Measurements from ENCODE around the gene FGFR3.
A peak's percentile ranks its signal among the peaks of the same experiment; 100 is the strongest.

FGFR3 gene

DNA sequence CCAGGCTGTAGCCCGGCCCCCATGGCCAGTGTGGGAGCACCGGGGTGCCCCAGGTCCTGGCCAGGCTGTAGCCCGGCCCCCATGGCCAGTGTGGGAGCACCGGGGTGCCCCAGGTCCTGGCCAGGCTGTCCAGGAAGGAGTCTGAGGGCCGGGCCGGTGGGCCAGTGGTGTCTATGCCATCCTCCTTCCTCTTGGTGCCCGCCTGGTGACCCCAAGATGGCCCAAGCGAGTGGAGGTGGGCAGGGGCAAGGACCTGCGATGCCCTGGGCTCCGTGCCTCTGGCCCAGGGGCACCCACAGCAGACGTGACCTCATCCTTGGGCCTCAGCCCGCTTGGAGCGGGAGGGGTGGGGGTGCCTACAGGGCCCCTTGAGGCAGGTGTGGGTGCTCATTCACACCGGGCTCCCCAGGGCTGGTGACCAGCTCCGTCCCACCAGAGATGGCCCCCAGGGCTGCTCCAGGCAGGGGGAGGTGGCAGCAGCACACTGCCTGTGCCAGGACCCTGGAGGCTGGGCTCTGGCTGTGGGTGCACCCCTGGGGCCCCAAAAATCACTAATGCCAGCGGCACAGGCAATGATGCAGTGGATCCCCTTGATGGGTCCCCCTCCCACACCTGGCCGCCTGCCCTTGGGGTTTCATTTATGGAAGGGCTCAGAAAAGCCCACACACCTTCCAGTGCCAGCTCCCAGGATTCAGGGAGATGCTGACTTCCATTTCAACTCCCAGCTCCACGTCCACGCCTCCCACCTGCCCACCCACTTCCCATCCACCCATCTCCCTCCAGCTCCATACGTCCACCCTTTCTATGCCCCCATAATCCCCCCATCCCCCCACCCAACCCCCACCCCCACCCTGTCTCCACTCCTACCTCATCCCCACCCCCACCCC lies 36.0 kb upstream of the FGFR3 start:
- DNase-seq, result no peak

- no peak for DNase-seq
Measured at GRCh38 chr4:1757836-1758235, 35.3 kb upstream of the FGFR3 start.

DNA sequence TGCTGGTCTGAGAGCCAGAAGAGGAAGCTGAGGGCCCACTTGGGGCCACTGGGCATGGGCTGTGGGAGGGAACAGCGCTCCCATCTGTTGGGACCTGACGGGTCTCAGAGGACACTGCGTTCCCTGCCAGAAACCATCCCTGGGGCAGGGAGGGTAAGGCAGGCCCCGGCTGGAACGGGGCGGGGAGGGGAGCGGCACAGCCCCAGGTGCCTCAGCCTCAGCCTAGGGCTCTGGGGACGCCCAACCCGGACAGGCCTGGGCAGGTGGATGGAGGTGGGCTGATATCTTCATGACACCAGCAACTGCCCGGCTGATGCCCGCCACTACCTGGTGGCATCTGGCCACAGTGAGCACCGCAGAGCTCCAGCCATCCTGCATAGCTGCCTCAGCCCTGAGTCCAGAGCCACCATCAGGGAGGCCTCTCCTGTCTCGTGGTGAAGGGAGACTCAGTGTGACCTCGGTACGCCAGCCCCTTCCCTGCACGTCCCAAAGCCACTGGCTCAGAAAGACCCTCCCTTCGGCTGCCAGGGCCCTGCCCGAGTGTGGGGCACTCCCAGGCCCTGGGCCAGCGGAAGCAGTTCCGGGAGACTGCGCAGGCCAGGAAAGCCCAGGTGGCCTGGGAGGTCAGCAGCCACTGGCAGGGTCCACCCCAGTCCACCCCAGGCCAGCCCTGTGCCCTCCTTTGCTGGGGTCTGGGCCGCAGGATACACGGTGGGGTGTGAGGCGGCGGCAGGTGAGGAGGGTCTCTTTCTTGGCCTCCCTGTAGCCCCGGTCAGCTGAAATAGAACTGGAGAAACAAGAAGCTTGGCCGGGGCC lies 34.6 kb upstream of the FGFR3 start:
- DNase-seq, result peak in 1 of 4 experiments; percentile 31

- DNase-seq, result no peak
Measured at GRCh38 chr4:1759170-1759817, 33.8 kb upstream of the FGFR3 start.

- DNase-seq, result no peak
Measured at GRCh38 chr4:1759818-1760223, 33.3 kb upstream of the FGFR3 start.

DNA sequence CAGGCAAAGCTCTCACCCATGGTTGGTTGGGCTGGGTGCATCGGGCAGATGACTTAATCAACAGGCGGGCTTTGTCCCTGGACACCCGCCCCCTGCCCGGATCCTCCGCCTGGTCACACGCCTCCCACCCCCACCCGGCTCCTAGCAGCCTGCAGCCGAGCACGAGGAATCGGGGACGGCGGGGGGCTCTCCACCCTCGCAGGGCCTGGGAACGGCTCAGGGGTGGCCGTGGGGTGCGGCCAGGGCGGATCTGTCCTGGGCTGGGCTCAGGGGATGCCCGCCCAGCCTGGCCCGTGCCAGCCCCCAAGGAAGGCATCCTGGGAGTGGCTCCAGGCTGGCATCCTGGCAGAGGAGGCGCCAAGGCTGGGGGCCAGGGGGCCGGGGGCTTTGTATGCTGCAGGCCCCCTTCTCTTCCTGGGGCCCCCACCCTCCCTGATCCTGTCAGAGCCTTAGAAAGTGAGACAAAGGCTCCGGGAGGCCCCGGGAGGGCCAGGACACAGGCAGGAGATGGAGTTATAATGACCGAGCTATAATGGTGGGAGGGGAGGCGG lies 32.5 kb upstream of the FGFR3 start:
- no peak for DNase-seq

- DNase-seq, result no peak
Measured at GRCh38 chr4:1761130-1761689, 31.9 kb upstream of the FGFR3 start.

DNA sequence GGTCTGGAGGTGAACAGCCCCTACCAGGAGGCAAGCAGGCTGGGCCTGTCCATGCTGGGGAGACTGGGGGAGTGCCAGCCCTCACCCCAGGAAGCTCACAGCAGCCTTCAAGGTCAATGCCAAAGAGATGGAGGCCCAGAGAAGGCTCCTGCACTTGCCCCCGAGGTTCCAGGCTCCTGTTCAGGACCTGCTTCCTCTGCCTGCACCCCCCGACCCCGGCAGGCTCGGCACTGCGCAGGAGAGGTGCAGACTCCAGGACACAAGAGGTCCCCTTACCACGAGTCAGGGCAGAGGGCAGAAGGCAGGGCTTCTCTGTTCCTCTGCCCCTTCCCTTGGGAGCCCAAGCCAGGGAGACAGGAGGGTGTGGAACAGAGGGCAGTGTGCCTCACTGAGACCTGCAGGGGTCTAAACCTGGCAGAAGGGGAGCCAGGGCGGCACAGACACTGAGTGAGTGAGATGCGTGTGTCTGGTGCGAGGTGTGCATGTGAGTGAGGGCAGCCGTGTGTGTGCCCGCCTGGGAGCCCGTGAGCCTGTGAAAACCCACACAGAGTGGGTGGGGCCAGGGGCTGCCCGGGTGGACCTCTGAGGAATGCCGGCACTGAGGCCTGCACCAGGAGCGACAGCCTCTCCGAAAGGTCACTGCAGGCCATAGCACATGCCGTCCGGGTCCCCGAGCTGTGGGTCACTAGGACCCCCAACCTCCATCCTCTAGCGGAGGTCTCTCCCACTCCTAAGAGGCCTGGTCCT lies 30.7 kb upstream of the FGFR3 start:
- no peak for DNase-seq

DNA sequence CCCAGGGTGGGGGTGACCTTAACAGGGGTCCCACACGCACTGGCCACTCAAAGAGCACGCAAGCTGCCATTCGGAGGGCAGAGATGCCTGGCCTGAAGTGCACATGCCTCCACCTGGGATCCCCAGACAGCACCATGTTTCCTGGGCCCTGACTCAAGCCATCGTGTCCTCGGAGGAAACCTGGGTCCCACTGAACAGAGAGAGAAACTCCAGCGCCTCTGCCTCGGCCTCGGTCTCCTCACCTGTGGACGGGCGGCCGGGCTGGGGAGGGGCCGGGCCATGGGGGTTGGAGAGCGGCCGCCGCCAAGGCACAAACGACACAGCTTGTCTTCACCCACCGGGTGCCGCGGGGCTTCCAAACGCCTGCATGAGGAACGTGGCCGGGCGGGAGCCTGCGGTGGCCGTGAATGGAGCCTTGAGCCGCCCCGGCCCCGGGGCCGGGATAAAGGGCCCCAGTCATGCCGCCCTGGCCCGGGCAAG lies 30.0 kb upstream of the FGFR3 start:
- DNase-seq, result no peak

- DNase-seq, result peak in 3 of 4 experiments; percentile 2 to 43 (median 19)
Measured at GRCh38 chr4:1763550-1764080, 29.5 kb upstream of the FGFR3 start.

DNA sequence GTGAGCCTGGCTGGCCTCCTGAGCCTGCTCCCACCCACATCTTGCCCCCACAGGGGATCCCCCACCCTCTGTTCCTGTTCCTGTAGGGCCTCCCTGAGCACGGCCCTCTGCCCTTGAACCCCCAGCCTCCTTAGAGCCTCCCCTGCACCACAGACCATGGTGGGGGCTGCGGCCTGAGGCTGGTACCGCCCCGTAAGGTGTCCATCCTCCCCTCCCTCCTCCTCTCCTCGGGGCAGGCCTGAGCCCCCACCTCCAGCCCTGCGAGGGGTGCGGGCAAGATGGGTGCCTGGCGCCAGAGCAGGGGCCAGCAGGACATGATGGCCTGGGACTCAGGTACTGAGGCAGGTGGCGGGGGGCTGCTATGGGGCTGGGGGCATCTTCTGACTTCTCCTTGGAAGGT lies 28.4 kb upstream of the FGFR3 start:
- DNase-seq, result no peak

DNA sequence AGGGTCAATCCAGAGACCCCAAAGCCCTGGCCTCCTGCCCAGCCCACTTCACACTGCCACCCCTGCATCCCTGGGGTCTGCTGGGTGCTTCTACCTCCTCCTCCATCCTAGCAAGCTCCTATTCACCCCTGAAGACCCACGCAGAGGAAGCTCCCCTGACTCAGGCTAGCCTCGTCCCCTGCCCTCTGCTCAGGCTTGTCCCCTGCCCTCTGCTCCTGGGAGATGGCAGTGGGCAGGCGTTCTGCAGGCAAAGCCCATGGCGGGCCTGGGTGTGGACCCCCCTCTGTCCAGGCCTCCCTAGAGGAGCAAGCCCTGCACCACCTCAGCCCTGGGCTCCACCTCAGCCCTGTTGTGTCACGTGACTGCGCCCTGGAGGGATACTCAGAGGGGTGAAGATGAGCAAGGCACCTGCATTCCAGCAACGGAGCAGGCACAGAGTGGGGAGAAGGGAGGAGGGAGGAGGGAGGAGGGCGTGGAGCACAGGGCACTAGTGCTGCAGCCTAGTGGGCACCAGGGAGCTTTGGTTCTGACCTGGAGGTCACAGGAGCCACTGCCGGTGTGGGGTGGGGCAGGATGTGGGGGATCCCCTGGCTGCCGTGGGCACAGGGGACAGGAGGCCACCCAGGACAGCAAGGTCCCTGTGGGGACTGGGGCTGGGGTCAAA lies 27.6 kb upstream of the FGFR3 start:
- DNase-seq, result no peak

DNA sequence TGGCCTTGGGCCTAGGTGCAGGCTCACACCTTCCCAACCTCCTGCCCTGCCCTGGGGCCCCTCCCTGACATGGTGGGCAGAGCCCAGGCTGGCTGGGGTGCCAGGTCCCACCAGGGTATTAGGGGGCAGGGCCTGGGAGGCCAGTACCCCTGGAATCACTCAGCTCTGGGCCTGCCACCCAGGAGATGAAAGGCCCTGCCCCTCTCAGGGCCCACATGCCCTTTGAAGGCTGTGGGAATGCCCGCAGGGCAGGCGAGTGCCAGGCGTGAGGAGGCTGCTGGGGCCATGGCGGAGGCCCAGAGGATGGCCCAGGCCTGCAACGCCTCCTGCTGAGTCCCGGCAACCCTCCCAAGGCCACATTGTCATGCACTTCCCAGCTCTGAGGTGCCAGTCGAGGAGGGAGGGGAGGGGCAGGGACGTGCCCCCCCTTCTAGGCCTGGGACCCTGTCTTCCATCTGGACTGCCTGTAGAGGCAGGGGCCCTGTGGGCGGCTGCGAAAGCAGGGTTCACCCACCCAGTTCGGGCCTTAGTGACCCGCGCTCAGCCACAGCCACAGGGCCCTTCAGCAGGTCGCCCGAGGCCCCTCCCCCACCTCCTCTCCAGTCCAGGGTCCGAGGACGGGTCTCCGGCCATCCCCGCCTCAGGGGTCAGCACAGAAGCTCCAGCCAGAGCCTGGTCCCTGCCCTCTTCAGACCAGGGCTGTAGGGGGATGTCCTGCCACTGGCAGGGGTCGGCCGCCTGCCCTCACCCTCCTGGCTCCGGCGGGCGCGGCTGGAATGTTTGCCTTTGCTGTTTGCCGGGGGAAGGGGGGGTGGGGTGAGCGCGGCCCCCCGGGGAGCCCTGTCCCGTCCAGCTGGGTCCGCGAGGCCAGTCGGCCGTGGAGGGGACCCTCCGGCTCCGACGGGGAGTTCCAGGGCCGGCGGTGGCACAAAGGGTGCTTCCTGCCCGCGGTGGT lies 26.7 kb upstream of the FGFR3 start:
- no peak for DNase-seq

GRCh38 chr4:1767061-1767769 lies 25.9 kb upstream of the FGFR3 start:
- DNase-seq, result peak in 3 of 4 experiments; percentile 8 to 10 (median 8)

GRCh38 chr4:1767770-1768366 lies 25.2 kb upstream of the FGFR3 start:
- DNase-seq, result peak; percentile 40 to 74 (median 51)

- DNase-seq, result no peak
Measured at GRCh38 chr4:1768367-1769034, 24.6 kb upstream of the FGFR3 start.

DNA sequence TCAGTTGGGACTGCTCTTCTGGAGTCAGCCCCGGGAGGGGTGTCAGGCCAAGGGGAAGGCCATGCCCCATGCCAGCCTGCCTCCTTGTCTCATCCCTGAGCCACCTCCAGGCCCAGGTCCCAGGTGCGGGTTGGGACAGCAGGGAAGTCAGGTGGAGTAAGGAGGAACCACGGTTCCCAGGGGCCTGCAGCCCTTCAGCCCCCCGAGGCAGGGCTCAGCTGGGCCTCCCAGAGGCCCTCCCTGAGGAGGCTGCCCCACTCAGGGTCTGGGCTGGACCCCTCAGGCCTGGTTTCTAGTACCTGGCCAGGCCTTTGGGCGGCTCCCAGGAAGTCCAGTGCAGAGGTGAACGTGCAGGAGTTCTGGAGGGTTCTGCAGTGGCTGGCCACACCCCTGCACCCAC lies 23.4 kb upstream of the FGFR3 start:
- no peak for DNase-seq

DNA sequence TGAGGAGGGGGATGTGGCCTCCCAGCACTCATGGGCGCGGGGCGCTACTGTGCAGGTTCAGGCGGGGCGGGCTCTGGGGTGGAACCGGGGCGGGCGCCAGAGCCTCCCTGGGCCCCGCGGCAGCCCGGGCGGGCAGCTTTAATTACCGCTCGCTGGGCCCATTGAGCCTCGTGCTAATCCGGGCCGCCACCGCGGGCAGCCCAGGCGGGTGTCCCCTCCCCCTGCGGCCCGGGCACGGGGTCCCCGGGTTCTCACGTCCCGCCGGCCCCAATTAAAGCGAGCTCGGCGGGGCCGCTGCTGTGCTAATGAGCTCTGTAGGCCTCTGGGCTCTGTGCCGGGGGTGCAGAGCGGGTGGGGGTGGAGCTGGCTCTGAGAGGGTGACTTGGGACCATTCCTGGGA lies 22.8 kb upstream of the FGFR3 start:
- no peak for DNase-seq
